Endothelial cell of umbilical vein (primary cell): ENCODE measurements around the gene RBMS1. TPM values are rescaled to one million over a fixed set of nuclear protein-coding genes. Genes with fewer than 3 reads are reported as not detected.

ENCODE experiments used
- BruUV-seq: library from RNA; stranded (reverse); fragments of 400-500 nt; replicated peaks from 2 replicates; lab custom pipeline; 2021; lab: Mats Ljungman, UMichigan
- CTCF ChIA-PET: fragments of 300-600, 350-600 bp; sonication (Branson Sonifier 250); formaldehyde crosslinking; loops from one replicate; lab custom pipeline; 2021; ENCODE audit warnings: antibody characterized with exemption, inconsistent platforms; lab: Charles Lee
- POLR2A ChIA-PET: fragments of 300-600, 350-600 bp; sonication (Branson Sonifier 250); formaldehyde crosslinking; loops from one replicate; lab custom pipeline; 2021; ENCODE audit warnings: antibody characterized with exemption, inconsistent platforms; lab: Charles Lee
- DNase-seq: peaks from one replicate; pipeline ENCODE4 v3.0.0-alpha.2; 2011; ENCODE audit warnings: low read depth, low spot score
- FAIRE-seq: peaks from 2 replicates; lab custom pipeline; 2011; peaks lifted over from hg19 to GRCh38; lab: Jason Lieb, UNC
- H2AFZ ChIP-seq: 2 replicates; pipeline ENCODE4 v1.6.0; 2012; ENCODE audit warnings: low read depth, low read length, control low read depth, inconsistent platforms
- H3K27ac ChIP-seq: 2 replicates; pipeline ENCODE4 v1.5.1; 2011; ENCODE audit warnings: low read depth, mild to moderate bottlenecking, control low read depth, low read length, moderate library complexity; ENCODE audit not compliant: insufficient read depth
- H3K27me3 ChIP-seq, 2 experiments: 2 replicates each; pipeline versions ENCODE4 v1.6.0 to v1.6.1; 2011; ENCODE audit warnings: low read length in 2 of 2, mixed read lengths in 1 of 2; ENCODE audit not compliant: control insufficient read depth in 2 of 2, insufficient read depth in 2 of 2
- H3K36me3 ChIP-seq, 2 experiments: 2 replicates in 1 of 2; 3 replicates in 1 of 2; pipeline ENCODE4 v1.5.1; 2011; ENCODE audit warnings: low read length in 2 of 2, mild to moderate bottlenecking in 1 of 2, moderate library complexity in 1 of 2; ENCODE audit not compliant: control insufficient read depth in 2 of 2, insufficient read depth in 2 of 2; ENCODE audit errors: extremely low read depth in 1 of 2
- H3K4me1 ChIP-seq: 3 replicates; pipeline ENCODE4 v1.5.1; 2011; ENCODE audit warnings: mild to moderate bottlenecking, low read length; ENCODE audit not compliant: control insufficient read depth, insufficient read depth; ENCODE audit errors: extremely low read depth
- H3K4me2 ChIP-seq: 2 replicates; pipeline ENCODE4 v1.6.1; 2011; ENCODE audit warnings: low read length, control low read depth, mixed read lengths; ENCODE audit not compliant: insufficient read depth
- H3K4me3 ChIP-seq, 3 experiments: fragments of 200-600 bp in 1 of 3; sonication (generic), shearing (Covaris generic) in 1 of 3; replicated peaks in 1 of 3; 2 replicates each; pipeline ENCODE4 v1.5.1; 2011 to 2016; ENCODE audit warnings: control low read depth in 3 of 3, low read length in 3 of 3, mild to moderate bottlenecking in 2 of 3, inconsistent platforms in 1 of 3, low read depth in 1 of 3, moderate library complexity in 1 of 3; ENCODE audit not compliant: insufficient read depth in 1 of 3
- H3K79me2 ChIP-seq: 2 replicates; pipeline ENCODE4 v1.6.0; 2012; ENCODE audit warnings: low read length, inconsistent platforms; ENCODE audit not compliant: control insufficient read depth, insufficient read depth
- H3K9ac ChIP-seq: replicated peaks from 2 replicates; pipeline ENCODE3; 2011; ENCODE audit warnings: low read length, control low read depth; ENCODE audit not compliant: insufficient read depth; ENCODE audit errors: extremely low read depth
- H3K9me1 ChIP-seq: replicated peaks from 3 replicates; pipeline ENCODE4 v1.6.0; 2011; ENCODE audit warnings: mild to moderate bottlenecking, low read length; ENCODE audit not compliant: control insufficient read depth, insufficient read depth; ENCODE audit errors: extremely low read depth
- H3K9me3 ChIP-seq: replicated peaks from 2 replicates; pipeline ENCODE4 v1.5.1; 2012; ENCODE audit warnings: low read length, inconsistent platforms; ENCODE audit not compliant: control insufficient read depth, insufficient read depth
- H4K20me1 ChIP-seq: replicated peaks from 2 replicates; pipeline ENCODE3; 2011; ENCODE audit warnings: mild to moderate bottlenecking, low read length; ENCODE audit not compliant: control insufficient read depth, insufficient read depth; ENCODE audit errors: extremely low read depth
- EZH2 ChIP-seq: IDR thresholded peaks from 2 replicates; pipeline ENCODE4 v1.6.1; 2012; ENCODE audit warnings: borderline replicate concordance, low read depth, mild to moderate bottlenecking, moderate library complexity, low read length, inconsistent platforms; ENCODE audit not compliant: severe bottlenecking
- FOS ChIP-seq: IDR thresholded peaks from 2 replicates; pipeline ENCODE4 v1.6.1; 2011; ENCODE audit warnings: mild to moderate bottlenecking, low read length, moderate library complexity, borderline replicate concordance; ENCODE audit not compliant: insufficient read depth
- GATA2 ChIP-seq: IDR thresholded peaks from 2 replicates; pipeline ENCODE4 v1.7.0; 2011; ENCODE audit warnings: low read depth, mild to moderate bottlenecking, moderate library complexity, mixed read lengths, low read length; ENCODE audit not compliant: insufficient read length, insufficient read depth
- JUN ChIP-seq: IDR thresholded peaks from 2 replicates; pipeline ENCODE4 v1.6.1; 2011; ENCODE audit warnings: borderline replicate concordance, low read depth; ENCODE audit not compliant: insufficient read length, insufficient read depth
- MYC ChIP-seq: IDR thresholded peaks from one replicate; pipeline ENCODE4 v1.6.1; 2011; ENCODE audit warnings: mild to moderate bottlenecking, low read depth, low read length
- POLR2A ChIP-seq: IDR thresholded peaks from 2 replicates; pipeline ENCODE4 v1.6.1; 2012; ENCODE audit warnings: low read depth, mild to moderate bottlenecking, control low read depth, low read length
- POLR2AphosphoS5 ChIP-seq: IDR thresholded peaks from 2 replicates; pipeline ENCODE4 v1.6.1; 2012; ENCODE audit warnings: low read depth, mild to moderate bottlenecking, control low read depth, low read length, moderate library complexity; ENCODE audit not compliant: insufficient read depth
- dilution Hi-C: fragments of 300-500 bp; cut with MboI; formaldehyde crosslinking; loops from one replicate; pipeline ENCODE4 v1.15.0; 2019; ENCODE audit warnings: low sequenced_read_pairs; ENCODE audit not compliant: extremely low pct_ligation_motif_present
- intact Hi-C: fragments of 100-400 bp; cut with micrococcal nuclease; formaldehyde crosslinking; loops from one replicate; pipeline ENCODE4 v1.10.0; 2022
- polyA plus RNA-seq, 4 experiments: library from polyadenylated mRNA; depleted of rRNA in 3 of 4; stranded (reverse) in 3 of 4; unstranded in 1 of 4; fragments of >200 nt; gene quantifications; 2 replicates each; pipeline versions ENCODE4 v1.2.1 to v1.2.3, GENCODE V29; 2011 to 2012; ENCODE audit warnings: missing spikeins in 1 of 4
- total RNA-seq: library from RNA; stranded (reverse); gene quantifications from 2 replicates; pipeline ENCODE4 v1.2.3, GENCODE V29; 2021
- TF ChIP-seq, protein P1 (sequence below), 2 donors: IDR thresholded peaks; 1 replicate in 1 of 2; 2 replicates in 1 of 2; pipeline ENCODE4 v1.5.1; 2011; ENCODE audit warnings: low read length in 2 of 2, mild to moderate bottlenecking in 2 of 2, moderate library complexity in 2 of 2, control low read depth in 1 of 2, inconsistent platforms in 1 of 2, low read depth in 1 of 2; ENCODE audit not compliant: insufficient read depth in 1 of 2; ENCODE audit errors: extremely low read depth in 1 of 2
- TF ChIP-seq, protein P2 (sequence below): IDR thresholded peaks from 2 replicates; pipeline ENCODE4 v1.6.1; 2011; ENCODE audit not compliant: insufficient read depth, insufficient read length

RBMS1 gene
- total and polyA plus RNA-seq, 2 donors (not counting 3 experiments of a cell fraction or from before 2014, with no cell fraction given), result 60.0 to 93.3 TPM

DNA sequence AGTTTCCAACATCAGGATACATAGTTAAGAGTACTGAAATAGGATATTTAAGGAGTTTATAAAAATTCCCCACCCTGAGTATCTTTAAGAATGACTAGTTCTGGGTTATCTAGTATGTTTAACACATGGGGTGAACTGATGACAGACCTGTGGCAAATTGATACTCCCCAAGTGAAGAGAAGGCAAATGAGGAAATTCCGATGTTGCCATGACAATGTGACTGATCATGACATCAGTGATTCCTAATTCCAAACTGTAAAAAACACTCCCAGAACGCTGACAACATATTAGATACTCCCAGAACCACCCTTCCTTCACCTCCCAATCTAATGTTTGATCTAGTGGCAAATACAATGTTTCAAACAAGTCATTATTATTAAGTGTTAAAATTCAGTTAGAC, 77.6 kb downstream of the RBMS1 start:
- Histone ChIP-seq H3K4me1 (peaks cover 61% of the 10 kb centered on the region), H4K20me1 (no peaks in the 10 kb centered on the region), H3K9me3 (no peaks in the 10 kb centered on the region), H3K27me3 (no peaks in the 10 kb centered on the region), H3K9ac (no peak overlapping the region), H3K4me2 (peak overlapping the region; percentile 49), H2AFZ (no peak overlapping the region), H3K9me1 (no peaks in the 10 kb centered on the region), H3K36me3 (no peaks in the 10 kb centered on the region), H3K79me2 (peaks cover 66% of the 10 kb centered on the region), H3K4me3 (no peak overlapping the region), H3K27ac (peak overlapping the region; percentile 97)
- POLR2A ChIA-PET, result no interaction called here
- CTCF ChIA-PET, result interaction anchor here (1.6 kb wide), 1 partner anchor 13 kb away, joined by 7 read pairs; no protein-coding TSS in a partner anchor
- intact Hi-C loops (loop anchor here (10.0 kb wide), 2 partner anchors 559 to 659 kb away; no protein-coding TSS in a partner anchor), dilution Hi-C loops (no loop called here)
- peak; percentile 58 for DNase-seq
- no TSS peak for BruUV-seq
- peak; percentile 5 for TF ChIP-seq JUN
- TF ChIP-seq POLR2AphosphoS5, result no peak
- peak; percentile 29 for TF ChIP-seq GATA2
- no peak for TF ChIP-seq EZH2
- TF ChIP-seq POLR2A, result no peak
- TF ChIP-seq MYC, result no peak
- TF ChIP-seq FOS, result no peak
- TF ChIP-seq, protein P1, sequence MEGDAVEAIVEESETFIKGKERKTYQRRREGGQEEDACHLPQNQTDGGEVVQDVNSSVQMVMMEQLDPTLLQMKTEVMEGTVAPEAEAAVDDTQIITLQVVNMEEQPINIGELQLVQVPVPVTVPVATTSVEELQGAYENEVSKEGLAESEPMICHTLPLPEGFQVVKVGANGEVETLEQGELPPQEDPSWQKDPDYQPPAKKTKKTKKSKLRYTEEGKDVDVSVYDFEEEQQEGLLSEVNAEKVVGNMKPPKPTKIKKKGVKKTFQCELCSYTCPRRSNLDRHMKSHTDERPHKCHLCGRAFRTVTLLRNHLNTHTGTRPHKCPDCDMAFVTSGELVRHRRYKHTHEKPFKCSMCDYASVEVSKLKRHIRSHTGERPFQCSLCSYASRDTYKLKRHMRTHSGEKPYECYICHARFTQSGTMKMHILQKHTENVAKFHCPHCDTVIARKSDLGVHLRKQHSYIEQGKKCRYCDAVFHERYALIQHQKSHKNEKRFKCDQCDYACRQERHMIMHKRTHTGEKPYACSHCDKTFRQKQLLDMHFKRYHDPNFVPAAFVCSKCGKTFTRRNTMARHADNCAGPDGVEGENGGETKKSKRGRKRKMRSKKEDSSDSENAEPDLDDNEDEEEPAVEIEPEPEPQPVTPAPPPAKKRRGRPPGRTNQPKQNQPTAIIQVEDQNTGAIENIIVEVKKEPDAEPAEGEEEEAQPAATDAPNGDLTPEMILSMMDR (IDR thresholded peaks at IDR 0.05; ENCODE audit: extremely low read depth in 1 of 2, insufficient read depth in 1 of 2, low read depth in 1 of 2, low read length in 2 of 2), result no peak
- TF ChIP-seq, protein P2, sequence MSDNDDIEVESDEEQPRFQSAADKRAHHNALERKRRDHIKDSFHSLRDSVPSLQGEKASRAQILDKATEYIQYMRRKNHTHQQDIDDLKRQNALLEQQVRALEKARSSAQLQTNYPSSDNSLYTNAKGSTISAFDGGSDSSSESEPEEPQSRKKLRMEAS, result no peak
- no peak for FAIRE-seq
